ENCODE measurements around the gene SERPINA12. TPM values are rescaled to one million over a fixed set of nuclear protein-coding genes. Genes with fewer than 3 reads are reported as not detected.

SERPINA12 gene
- total RNA-seq, 2 donors from 2014 or later = 0.82 to 1.1 TPM

- H3K27ac ChIP-seq = no peak overlapping the region
- H3K4me1 ChIP-seq (replicated peaks) = no peaks in the 10 kb centered on the region
- no peaks in the 10 kb centered on the region for H3K36me3 ChIP-seq
- DNase-seq (ENCODE audit: low spot score) = no peak
- intact Hi-C loops (cut with DNase I) = no loop called here
- no peaks in the 10 kb centered on the region for H3K27me3 ChIP-seq (replicated peaks; ENCODE audit: insufficient read depth)
- TF ChIP-seq POLR2AphosphoS5 (IDR thresholded peaks at IDR 0.05) (no peak), POLR2A (IDR thresholded peaks at IDR 0.05) (no peak), CTCF (IDR thresholded peaks at IDR 0.05) (no peak)
- no peaks in the 10 kb centered on the region for H3K9me3 ChIP-seq
- 83% methylated on average over 8 of the region's 8 CpGs for WGBS
- H3K4me3 ChIP-seq = no peak overlapping the region
Measured at GRCh38 chr14:94505641-94506040, 3.6 kb downstream of the SERPINA12 start.

GRCh38 chr14:94505206-94505605 lies 4.1 kb downstream of the SERPINA12 start:
- TF ChIP-seq CTCF (IDR thresholded peaks at IDR 0.05) (no peak), POLR2A (IDR thresholded peaks at IDR 0.05) (no peak), POLR2AphosphoS5 (IDR thresholded peaks at IDR 0.05) (no peak)
- Histone ChIP-seq H3K4me1 (replicated peaks) (no peaks in the 10 kb centered on the region), H3K27me3 (replicated peaks; ENCODE audit: insufficient read depth) (no peaks in the 10 kb centered on the region), H3K27ac (no peak overlapping the region), H3K36me3 (no peaks in the 10 kb centered on the region), H3K4me3 (no peak overlapping the region), H3K9me3 (no peaks in the 10 kb centered on the region)
- no peak for DNase-seq (ENCODE audit: low spot score)
- intact Hi-C loops (cut with DNase I) = no loop called here
- 94% methylated on average over 4 of the region's 4 CpGs for WGBS

DNA sequence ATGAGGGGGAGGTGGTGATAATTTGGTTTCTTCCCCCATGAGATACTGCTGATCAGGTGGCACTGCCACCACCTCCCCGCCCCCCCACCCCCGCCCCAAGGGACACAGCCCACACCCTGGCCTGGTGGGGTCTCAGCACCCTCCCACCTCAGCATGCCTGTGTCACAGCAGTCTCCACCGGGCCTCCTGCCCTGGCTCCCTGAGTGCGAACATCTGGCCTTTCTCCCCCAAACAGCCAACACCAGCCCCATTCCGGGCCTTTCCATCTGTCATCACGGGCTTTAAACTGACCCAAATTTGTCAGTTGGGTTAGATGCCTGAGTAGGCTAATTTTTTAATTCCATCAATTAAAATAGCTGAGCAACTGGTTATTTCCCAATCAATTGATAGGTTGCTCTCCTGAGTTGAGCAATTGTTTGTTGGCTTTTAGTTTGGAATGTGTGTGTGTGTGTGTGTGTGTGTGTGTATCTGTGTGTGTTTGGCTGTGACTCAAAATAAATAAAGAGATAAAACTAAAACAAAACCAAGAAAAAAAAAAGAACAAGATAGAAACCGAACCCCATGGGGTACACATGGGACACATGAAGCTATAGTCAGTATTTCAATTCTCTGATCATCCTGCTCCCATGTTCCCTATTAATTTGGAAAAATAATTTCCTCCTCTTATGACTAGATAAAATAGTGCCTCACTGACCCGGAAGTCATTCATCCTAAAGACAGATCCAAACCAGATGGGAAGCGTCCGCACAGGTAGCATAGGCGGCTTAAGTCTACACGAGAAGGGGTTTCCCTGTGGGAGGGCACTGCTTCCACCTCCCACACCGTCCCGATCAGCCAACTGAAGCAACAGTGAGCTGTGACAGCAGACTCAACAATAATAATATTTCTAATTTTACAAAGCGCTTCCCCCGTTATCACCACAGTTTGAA lies 7.4 kb downstream of the SERPINA12 start:
- Histone ChIP-seq H3K4me1 (replicated peaks) (no peaks in the 10 kb centered on the region), H3K27me3 (replicated peaks; ENCODE audit: insufficient read depth) (no peaks in the 10 kb centered on the region), H3K27ac (no peak overlapping the region), H3K36me3 (no peaks in the 10 kb centered on the region), H3K4me3 (no peak overlapping the region), H3K9me3 (no peaks in the 10 kb centered on the region)
- intact Hi-C loops (cut with DNase I) = no loop called here
- no peak for DNase-seq (ENCODE audit: low spot score)
- TF ChIP-seq POLR2AphosphoS5 (IDR thresholded peaks at IDR 0.05) = no peak
- no peak for TF ChIP-seq CTCF (IDR thresholded peaks at IDR 0.05)
- TF ChIP-seq POLR2A (IDR thresholded peaks at IDR 0.05) = no peak
- WGBS = 75% methylated on average over 14 of the region's 16 CpGs

- H3K4me1 ChIP-seq (replicated peaks) = no peaks in the 10 kb centered on the region
- no peaks in the 10 kb centered on the region for H3K9me3 ChIP-seq
- whole genome bisulfite sequencing = 80% methylated on average over 3 of the region's 3 CpGs
- no peaks in the 10 kb centered on the region for H3K36me3 ChIP-seq
- intact Hi-C loops (cut with DNase I) = no loop called here
- no peak for DNase-seq (ENCODE audit: low spot score)
- no peaks in the 10 kb centered on the region for H3K27me3 ChIP-seq (replicated peaks; ENCODE audit: insufficient read depth)
- no peak overlapping the region for H3K4me3 ChIP-seq
- H3K27ac ChIP-seq = no peak overlapping the region
- TF ChIP-seq POLR2A (IDR thresholded peaks at IDR 0.05) (no peak), POLR2AphosphoS5 (IDR thresholded peaks at IDR 0.05) (no peak), CTCF (IDR thresholded peaks at IDR 0.05) (no peak)
Measured at GRCh38 chr14:94500264-94500663, 9.0 kb downstream of the SERPINA12 start.

- H3K9me3 ChIP-seq = no peaks in the 10 kb centered on the region
- no peaks in the 10 kb centered on the region for H3K27me3 ChIP-seq (replicated peaks; ENCODE audit: insufficient read depth)
- no peak overlapping the region for H3K4me3 ChIP-seq
- intact Hi-C loops (cut with DNase I) = no loop called here
- no peak overlapping the region for H3K27ac ChIP-seq
- 79% methylated on average over 2 of the region's 2 CpGs for whole genome bisulfite sequencing
- TF ChIP-seq POLR2A (IDR thresholded peaks at IDR 0.05) = no peak
- TF ChIP-seq POLR2AphosphoS5 (IDR thresholded peaks at IDR 0.05) = no peak
- no peak for TF ChIP-seq CTCF (IDR thresholded peaks at IDR 0.05)
- H3K4me1 ChIP-seq (replicated peaks) = no peaks in the 10 kb centered on the region
- no peaks in the 10 kb centered on the region for H3K36me3 ChIP-seq
- no peak for DNase-seq (ENCODE audit: low spot score)
Measured at GRCh38 chr14:94499673-94500072, 9.6 kb downstream of the SERPINA12 start.
